PFSK-1 (cell line): ENCODE data around the gene PASK.

ENCODE experiments used
- POLR2AphosphoS5 ChIP-seq: IDR thresholded peaks from 2 replicates; pipeline ENCODE4 v1.6.1; 2012; ENCODE audit warnings: low read depth, mild to moderate bottlenecking, control low read depth, low read length, moderate library complexity
- TAF1 ChIP-seq: IDR thresholded peaks from 2 replicates; pipeline ENCODE4 v1.6.1; 2012; ENCODE audit warnings: low read length, control low read depth, borderline replicate concordance; ENCODE audit not compliant: insufficient read depth
- TF ChIP-seq, protein P1 (sequence below), 2 experiments: IDR thresholded peaks; 2 replicates each; pipeline versions ENCODE4 v1.6.1 to v1.8.0; 2011 to 2012; ENCODE audit warnings: low read depth in 2 of 2, low read length in 2 of 2, control low read depth in 1 of 2, inconsistent platforms in 1 of 2, mild to moderate bottlenecking in 1 of 2, moderate library complexity in 1 of 2; ENCODE audit not compliant: insufficient read depth in 1 of 2

DNA sequence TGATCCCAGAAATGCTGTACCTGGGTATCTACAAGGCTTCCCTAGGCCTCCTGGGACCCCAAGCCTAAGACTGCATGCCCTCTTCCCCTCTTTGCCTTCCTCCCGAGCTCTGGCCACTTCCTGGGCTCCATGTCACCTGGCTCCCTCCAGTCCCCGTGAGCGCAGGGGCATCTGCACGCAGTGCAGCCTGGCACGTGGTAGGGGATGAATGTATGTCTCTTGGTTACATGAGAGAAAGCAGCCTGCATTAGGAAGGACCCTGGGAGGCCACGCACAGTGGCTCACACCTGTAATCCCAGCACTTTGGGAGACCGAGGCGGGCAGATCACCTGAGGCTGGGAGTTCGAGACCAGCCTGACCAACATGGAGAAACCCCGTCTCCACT is 15.8 kb downstream of the PASK start:
- no peak for TF ChIP-seq TAF1
- no peak for TF ChIP-seq POLR2AphosphoS5
- TF ChIP-seq, protein P1, sequence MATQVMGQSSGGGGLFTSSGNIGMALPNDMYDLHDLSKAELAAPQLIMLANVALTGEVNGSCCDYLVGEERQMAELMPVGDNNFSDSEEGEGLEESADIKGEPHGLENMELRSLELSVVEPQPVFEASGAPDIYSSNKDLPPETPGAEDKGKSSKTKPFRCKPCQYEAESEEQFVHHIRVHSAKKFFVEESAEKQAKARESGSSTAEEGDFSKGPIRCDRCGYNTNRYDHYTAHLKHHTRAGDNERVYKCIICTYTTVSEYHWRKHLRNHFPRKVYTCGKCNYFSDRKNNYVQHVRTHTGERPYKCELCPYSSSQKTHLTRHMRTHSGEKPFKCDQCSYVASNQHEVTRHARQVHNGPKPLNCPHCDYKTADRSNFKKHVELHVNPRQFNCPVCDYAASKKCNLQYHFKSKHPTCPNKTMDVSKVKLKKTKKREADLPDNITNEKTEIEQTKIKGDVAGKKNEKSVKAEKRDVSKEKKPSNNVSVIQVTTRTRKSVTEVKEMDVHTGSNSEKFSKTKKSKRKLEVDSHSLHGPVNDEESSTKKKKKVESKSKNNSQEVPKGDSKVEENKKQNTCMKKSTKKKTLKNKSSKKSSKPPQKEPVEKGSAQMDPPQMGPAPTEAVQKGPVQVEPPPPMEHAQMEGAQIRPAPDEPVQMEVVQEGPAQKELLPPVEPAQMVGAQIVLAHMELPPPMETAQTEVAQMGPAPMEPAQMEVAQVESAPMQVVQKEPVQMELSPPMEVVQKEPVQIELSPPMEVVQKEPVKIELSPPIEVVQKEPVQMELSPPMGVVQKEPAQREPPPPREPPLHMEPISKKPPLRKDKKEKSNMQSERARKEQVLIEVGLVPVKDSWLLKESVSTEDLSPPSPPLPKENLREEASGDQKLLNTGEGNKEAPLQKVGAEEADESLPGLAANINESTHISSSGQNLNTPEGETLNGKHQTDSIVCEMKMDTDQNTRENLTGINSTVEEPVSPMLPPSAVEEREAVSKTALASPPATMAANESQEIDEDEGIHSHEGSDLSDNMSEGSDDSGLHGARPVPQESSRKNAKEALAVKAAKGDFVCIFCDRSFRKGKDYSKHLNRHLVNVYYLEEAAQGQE (IDR thresholded peaks at IDR 0.05; ENCODE audit: insufficient read depth in 1 of 2, low read depth in 2 of 2, low read length in 2 of 2): no peak
